Measurements from ENCODE around the gene STAT4. TPM values are rescaled to one million over a fixed set of nuclear protein-coding genes. Genes with fewer than 3 reads are reported as not detected.

The STAT4 gene
- total RNA-seq, 1 experiment from 2014 or later, result 0.44 TPM

DNA sequence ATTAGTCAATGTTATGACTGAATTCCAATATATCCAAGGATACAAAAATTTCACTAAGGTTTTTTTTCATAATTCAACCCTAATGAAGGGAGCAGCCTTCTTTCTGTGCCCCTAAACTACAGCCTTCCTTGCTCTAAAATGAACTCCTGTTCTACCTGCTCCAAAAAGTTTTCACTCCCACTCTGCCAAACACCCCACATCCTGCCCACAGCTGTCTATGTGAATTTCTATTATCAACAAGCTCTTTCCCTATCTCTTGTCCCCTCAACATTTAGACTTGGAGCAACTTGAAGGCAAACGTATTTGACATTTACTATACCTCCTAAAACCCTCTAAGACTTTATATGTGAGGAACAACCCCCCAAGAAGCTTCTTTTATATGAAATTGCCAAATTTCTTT, 2.5 kb downstream of the STAT4 start:
- H3K36me3 Mint-ChIP-seq, result no peaks in the 10 kb centered on the region
- H3K4me1 Mint-ChIP-seq, result peaks cover 8% of the 10 kb centered on the region
- TF ChIP-seq ESRRA (CRISPR knock-in tag; IDR thresholded peaks at IDR 0.05; ENCODE audit: borderline replicate concordance), result no peak
- TF ChIP-seq, protein P1, sequence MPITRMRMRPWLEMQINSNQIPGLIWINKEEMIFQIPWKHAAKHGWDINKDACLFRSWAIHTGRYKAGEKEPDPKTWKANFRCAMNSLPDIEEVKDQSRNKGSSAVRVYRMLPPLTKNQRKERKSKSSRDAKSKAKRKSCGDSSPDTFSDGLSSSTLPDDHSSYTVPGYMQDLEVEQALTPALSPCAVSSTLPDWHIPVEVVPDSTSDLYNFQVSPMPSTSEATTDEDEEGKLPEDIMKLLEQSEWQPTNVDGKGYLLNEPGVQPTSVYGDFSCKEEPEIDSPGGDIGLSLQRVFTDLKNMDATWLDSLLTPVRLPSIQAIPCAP (CRISPR knock-in tag; IDR thresholded peaks at IDR 0.05), result no peak
- no peak for TF ChIP-seq SP1 (CRISPR knock-in tag; conservative IDR thresholded peaks at IDR 0.05)
- TF ChIP-seq, protein P2, sequence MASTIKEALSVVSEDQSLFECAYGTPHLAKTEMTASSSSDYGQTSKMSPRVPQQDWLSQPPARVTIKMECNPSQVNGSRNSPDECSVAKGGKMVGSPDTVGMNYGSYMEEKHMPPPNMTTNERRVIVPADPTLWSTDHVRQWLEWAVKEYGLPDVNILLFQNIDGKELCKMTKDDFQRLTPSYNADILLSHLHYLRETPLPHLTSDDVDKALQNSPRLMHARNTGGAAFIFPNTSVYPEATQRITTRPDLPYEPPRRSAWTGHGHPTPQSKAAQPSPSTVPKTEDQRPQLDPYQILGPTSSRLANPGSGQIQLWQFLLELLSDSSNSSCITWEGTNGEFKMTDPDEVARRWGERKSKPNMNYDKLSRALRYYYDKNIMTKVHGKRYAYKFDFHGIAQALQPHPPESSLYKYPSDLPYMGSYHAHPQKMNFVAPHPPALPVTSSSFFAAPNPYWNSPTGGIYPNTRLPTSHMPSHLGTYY (CRISPR knock-in tag; IDR thresholded peaks at IDR 0.05), result no peak
- TF ChIP-seq TP53 (CRISPR knock-in tag; IDR thresholded peaks at IDR 0.05), result no peak
- TF ChIP-seq, protein P3, sequence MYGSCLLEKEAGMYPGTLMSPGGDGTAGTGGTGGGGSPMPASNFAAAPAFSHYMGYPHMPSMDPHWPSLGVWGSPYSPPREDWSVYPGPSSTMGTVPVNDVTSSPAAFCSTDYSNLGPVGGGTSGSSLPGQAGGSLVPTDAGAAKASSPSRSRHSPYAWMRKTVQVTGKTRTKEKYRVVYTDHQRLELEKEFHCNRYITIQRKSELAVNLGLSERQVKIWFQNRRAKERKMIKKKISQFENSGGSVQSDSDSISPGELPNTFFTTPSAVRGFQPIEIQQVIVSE (CRISPR knock-in tag; IDR thresholded peaks at IDR 0.05; ENCODE audit: borderline replicate concordance), result no peak
- TF ChIP-seq, protein P4, sequence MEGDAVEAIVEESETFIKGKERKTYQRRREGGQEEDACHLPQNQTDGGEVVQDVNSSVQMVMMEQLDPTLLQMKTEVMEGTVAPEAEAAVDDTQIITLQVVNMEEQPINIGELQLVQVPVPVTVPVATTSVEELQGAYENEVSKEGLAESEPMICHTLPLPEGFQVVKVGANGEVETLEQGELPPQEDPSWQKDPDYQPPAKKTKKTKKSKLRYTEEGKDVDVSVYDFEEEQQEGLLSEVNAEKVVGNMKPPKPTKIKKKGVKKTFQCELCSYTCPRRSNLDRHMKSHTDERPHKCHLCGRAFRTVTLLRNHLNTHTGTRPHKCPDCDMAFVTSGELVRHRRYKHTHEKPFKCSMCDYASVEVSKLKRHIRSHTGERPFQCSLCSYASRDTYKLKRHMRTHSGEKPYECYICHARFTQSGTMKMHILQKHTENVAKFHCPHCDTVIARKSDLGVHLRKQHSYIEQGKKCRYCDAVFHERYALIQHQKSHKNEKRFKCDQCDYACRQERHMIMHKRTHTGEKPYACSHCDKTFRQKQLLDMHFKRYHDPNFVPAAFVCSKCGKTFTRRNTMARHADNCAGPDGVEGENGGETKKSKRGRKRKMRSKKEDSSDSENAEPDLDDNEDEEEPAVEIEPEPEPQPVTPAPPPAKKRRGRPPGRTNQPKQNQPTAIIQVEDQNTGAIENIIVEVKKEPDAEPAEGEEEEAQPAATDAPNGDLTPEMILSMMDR (IDR thresholded peaks at IDR 0.05), result no peak
- TF ChIP-seq NFE2L1 (CRISPR knock-in tag; IDR thresholded peaks at IDR 0.05), result no peak
- no peak for TF ChIP-seq KAT7 (CRISPR knock-in tag; IDR thresholded peaks at IDR 0.05; ENCODE audit: borderline replicate concordance)
- no peak for TF ChIP-seq HMGA2 (CRISPR knock-in tag; IDR thresholded peaks at IDR 0.05)
- no peak for TF ChIP-seq FOXK1 (CRISPR knock-in tag; IDR thresholded peaks at IDR 0.05)
- TF ChIP-seq, protein P5, sequence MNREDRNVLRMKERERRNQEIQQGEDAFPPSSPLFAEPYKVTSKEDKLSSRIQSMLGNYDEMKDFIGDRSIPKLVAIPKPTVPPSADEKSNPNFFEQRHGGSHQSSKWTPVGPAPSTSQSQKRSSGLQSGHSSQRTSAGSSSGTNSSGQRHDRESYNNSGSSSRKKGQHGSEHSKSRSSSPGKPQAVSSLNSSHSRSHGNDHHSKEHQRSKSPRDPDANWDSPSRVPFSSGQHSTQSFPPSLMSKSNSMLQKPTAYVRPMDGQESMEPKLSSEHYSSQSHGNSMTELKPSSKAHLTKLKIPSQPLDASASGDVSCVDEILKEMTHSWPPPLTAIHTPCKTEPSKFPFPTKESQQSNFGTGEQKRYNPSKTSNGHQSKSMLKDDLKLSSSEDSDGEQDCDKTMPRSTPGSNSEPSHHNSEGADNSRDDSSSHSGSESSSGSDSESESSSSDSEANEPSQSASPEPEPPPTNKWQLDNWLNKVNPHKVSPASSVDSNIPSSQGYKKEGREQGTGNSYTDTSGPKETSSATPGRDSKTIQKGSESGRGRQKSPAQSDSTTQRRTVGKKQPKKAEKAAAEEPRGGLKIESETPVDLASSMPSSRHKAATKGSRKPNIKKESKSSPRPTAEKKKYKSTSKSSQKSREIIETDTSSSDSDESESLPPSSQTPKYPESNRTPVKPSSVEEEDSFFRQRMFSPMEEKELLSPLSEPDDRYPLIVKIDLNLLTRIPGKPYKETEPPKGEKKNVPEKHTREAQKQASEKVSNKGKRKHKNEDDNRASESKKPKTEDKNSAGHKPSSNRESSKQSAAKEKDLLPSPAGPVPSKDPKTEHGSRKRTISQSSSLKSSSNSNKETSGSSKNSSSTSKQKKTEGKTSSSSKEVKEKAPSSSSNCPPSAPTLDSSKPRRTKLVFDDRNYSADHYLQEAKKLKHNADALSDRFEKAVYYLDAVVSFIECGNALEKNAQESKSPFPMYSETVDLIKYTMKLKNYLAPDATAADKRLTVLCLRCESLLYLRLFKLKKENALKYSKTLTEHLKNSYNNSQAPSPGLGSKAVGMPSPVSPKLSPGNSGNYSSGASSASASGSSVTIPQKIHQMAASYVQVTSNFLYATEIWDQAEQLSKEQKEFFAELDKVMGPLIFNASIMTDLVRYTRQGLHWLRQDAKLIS (CRISPR knock-in tag; IDR thresholded peaks at IDR 0.05; ENCODE audit: borderline replicate concordance), result no peak
- TF ChIP-seq MXD4 (CRISPR knock-in tag; IDR thresholded peaks at IDR 0.05; ENCODE audit: borderline replicate concordance), result no peak
- CTCF ChIA-PET, result interaction anchor here (1.5 kb wide), 1 partner anchor 17 kb away, joined by 3 read pairs; no protein-coding TSS in a partner anchor
- no peak for ATAC-seq
- POLR2A ChIA-PET, result no interaction called here
- DNase-seq (ENCODE audit: low spot score), result no peak
- H3K9me3 Mint-ChIP-seq, result no peaks in the 10 kb centered on the region
- peaks cover 17% of the 10 kb centered on the region for H3K27me3 Mint-ChIP-seq (ENCODE audit: low read depth)
- no peak overlapping the region for H3K27ac Mint-ChIP-seq
- no peak overlapping the region for H3K4me3 Mint-ChIP-seq

DNA sequence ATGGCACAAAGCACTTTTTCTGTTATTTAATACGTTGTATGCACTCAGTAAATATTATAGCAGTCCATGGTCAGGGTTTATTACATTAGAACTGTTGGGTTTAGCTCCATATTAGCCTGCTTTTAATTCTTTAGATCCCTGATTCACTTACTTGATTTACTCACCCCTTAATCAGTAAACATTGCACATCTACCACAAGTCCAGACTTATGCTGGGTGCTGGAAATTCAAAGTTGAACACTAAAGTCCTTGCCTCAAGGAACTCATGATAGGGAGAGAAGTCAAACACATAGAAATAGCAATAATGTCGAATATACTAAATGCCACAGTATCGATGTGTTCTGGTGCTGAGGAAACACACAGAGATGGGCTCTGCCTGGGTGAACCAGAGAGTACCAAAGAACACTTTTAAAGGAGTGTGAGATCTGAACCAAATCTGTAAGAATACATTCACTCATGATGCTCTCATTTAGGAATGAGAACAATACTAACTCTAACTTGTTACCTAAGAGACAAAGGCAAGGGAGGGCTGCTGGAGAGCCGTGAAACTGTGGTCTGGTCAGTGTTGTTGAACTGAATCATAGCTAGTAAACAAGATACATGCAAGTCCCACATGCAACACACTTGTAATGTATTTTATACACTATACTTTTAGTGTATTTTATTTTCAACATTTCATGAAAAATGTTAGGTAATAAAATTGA, 4.9 kb downstream of the STAT4 start:
- Mint-ChIP-seq H3K9me3 (no peaks in the 10 kb centered on the region), H3K4me1 (0 out of 2 replicates have a peak, but pooled peaks cover 2% of the 10 kb centered on the region), H3K27ac (no peak overlapping the region), H3K27me3 (ENCODE audit: low read depth) (peaks cover 17% of the 10 kb centered on the region), H3K36me3 (no peaks in the 10 kb centered on the region), H3K4me3 (no peak overlapping the region)
- ChIA-PET CTCF (interaction anchor here (1.9 to 2.1 kb wide), 2 partner anchors 10 to 93 kb away, joined by 4 to 5 read pairs; no protein-coding TSS in a partner anchor), POLR2A (no interaction called here)
- DNase-seq (ENCODE audit: low spot score), result no peak
- no peak for ATAC-seq
- TF ChIP-seq, protein P1 (CRISPR knock-in tag; IDR thresholded peaks at IDR 0.05), result no peak
- TF ChIP-seq NR3C1 (CRISPR knock-in tag; conservative IDR thresholded peaks at IDR 0.05; ENCODE audit: low read depth), result no peak
- TF ChIP-seq NR2C2 (CRISPR knock-in tag; IDR thresholded peaks at IDR 0.05), result no peak
- no peak for TF ChIP-seq NFE2L1 (CRISPR knock-in tag; IDR thresholded peaks at IDR 0.05)
- TF ChIP-seq, protein P6, sequence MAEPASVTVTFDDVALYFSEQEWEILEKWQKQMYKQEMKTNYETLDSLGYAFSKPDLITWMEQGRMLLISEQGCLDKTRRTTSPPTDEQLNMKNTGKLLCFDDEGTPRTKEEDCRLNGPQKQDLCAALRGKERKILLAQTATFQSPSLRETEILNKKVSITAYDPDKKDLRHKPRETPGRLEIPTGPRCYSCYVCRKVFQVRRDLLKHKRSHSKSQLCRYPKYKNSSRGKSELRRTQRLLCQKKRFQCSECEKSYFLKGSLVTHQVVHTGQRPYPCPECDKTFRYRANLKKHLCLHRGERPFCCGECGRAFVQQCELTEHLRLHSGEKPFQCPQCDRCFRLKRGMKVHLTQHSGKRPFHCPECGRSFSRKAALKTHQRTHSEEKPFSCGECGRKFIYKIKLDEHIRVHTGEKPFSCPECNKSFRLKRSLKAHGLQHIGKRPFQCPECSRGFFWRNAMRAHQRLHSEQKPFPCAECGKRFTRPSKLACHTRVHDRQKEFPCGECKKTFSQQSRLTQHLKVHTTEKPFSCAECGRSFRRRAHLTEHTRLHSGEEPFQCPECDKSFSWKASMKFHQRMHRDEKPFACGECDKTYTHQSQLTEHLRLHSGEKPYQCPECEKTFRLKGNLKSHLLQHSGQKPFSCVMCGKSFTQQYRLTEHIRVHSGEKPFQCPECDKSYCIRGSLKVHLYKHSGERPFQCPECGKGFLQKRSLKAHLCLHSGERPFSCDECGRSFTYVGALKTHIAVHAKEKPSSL (CRISPR knock-in tag; conservative IDR thresholded peaks at IDR 0.05), result no peak
- TF ChIP-seq FOXJ3 (CRISPR knock-in tag; IDR thresholded peaks at IDR 0.05; ENCODE audit: borderline replicate concordance), result no peak
- no peak for TF ChIP-seq PRRX2 (CRISPR knock-in tag; IDR thresholded peaks at IDR 0.05)
- no peak for TF ChIP-seq IRF2 (CRISPR knock-in tag; IDR thresholded peaks at IDR 0.05; ENCODE audit: borderline replicate concordance, low read depth)
- TF ChIP-seq, protein P7, sequence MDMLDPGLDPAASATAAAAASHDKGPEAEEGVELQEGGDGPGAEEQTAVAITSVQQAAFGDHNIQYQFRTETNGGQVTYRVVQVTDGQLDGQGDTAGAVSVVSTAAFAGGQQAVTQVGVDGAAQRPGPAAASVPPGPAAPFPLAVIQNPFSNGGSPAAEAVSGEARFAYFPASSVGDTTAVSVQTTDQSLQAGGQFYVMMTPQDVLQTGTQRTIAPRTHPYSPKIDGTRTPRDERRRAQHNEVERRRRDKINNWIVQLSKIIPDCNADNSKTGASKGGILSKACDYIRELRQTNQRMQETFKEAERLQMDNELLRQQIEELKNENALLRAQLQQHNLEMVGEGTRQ (CRISPR knock-in tag; IDR thresholded peaks at IDR 0.05), result no peak
